HL-60 (cell line): ENCODE data around the gene PDE4B.
"Not testable (repeated sequence)": the region's sequence is repeated elsewhere in the genome, so short reads cannot be mapped to it uniquely, and the experiment has no call there.

Experiments used
- DNase-seq, 2 experiments: peaks; one replicate each; pipeline ENCODE4 v3.0.0-alpha.2; 2010 to 2020; ENCODE audit warnings: low read depth in 1 of 2, low spot score in 1 of 2
- H3K27ac ChIP-seq: fragments of 250-450 bp; sonication (Bioruptor Pico); replicated peaks from 2 replicates; pipeline ENCODE4 v1.5.1; 2020; ENCODE audit warnings: mild to moderate bottlenecking, moderate library complexity
- H3K27me3 ChIP-seq: fragments of 250-450 bp; sonication (Bioruptor Pico); 2 replicates; pipeline ENCODE4 v1.5.1; 2021; ENCODE audit warnings: mild to moderate bottlenecking, moderate library complexity; ENCODE audit not compliant: insufficient read depth, poor library complexity, severe bottlenecking
- H3K4me3 ChIP-seq: replicated peaks from 2 replicates; pipeline ENCODE4 v1.5.1; 2011; ENCODE audit warnings: mild to moderate bottlenecking, control low read depth, low read length; ENCODE audit not compliant: insufficient read depth
- GABPA ChIP-seq: IDR thresholded peaks from 2 replicates; pipeline ENCODE4 v1.6.1; 2012; ENCODE audit warnings: low read depth
- POLR2AphosphoS5 ChIP-seq: IDR thresholded peaks from 2 replicates; pipeline ENCODE4 v1.6.1; 2012; ENCODE audit warnings: low read depth
- SPI1 ChIP-seq: IDR thresholded peaks from 2 replicates; pipeline ENCODE4 v1.6.1; 2012; ENCODE audit warnings: low read depth, mild to moderate bottlenecking, borderline replicate concordance
- TF ChIP-seq, protein P1 (sequence below): IDR thresholded peaks from one replicate; pipeline ENCODE4 v1.5.1; 2011; ENCODE audit warnings: low read length, control low read depth, inconsistent platforms; ENCODE audit not compliant: insufficient read depth
- TF ChIP-seq, protein P2 (sequence below): IDR thresholded peaks from 2 replicates; pipeline ENCODE4 v1.6.1; 2012; ENCODE audit warnings: low read depth; ENCODE audit not compliant: insufficient replicate concordance

Gene PDE4B

DNA sequence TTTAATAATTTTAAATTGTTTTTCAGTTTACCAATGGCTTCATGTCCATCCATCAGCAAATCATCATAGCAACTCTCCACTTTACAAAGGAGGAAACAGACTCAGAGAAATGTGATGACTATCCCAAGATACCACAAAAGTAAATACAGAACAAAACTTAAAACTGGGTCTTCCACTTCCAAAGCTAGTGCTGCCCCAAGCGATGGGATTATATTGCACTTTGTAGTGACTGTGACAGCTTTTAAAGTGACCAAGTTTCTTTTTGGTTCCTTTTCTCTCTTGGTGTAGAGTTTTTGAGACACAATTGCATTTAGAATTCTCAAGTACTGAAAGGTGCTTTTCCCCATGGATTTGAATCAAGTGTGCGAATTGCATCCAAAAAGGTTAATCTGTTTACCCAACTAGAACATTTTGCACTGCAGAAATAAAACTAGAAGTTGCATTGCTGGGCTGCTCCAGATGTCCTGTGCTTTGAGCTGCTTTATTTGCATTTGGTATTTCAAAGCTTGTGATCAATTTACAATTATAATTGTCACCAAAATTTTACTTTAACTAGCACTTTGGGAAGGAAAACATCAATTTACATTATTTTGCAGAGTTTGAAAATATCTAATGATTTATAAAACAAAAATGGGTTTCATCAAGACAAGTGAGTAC lies 320.2 kb downstream of the PDE4B start:
- no peak overlapping the region for H3K27ac ChIP-seq
- TF ChIP-seq, protein P1, sequence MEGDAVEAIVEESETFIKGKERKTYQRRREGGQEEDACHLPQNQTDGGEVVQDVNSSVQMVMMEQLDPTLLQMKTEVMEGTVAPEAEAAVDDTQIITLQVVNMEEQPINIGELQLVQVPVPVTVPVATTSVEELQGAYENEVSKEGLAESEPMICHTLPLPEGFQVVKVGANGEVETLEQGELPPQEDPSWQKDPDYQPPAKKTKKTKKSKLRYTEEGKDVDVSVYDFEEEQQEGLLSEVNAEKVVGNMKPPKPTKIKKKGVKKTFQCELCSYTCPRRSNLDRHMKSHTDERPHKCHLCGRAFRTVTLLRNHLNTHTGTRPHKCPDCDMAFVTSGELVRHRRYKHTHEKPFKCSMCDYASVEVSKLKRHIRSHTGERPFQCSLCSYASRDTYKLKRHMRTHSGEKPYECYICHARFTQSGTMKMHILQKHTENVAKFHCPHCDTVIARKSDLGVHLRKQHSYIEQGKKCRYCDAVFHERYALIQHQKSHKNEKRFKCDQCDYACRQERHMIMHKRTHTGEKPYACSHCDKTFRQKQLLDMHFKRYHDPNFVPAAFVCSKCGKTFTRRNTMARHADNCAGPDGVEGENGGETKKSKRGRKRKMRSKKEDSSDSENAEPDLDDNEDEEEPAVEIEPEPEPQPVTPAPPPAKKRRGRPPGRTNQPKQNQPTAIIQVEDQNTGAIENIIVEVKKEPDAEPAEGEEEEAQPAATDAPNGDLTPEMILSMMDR = no peak
- no peak for TF ChIP-seq POLR2AphosphoS5
- TF ChIP-seq, protein P2, sequence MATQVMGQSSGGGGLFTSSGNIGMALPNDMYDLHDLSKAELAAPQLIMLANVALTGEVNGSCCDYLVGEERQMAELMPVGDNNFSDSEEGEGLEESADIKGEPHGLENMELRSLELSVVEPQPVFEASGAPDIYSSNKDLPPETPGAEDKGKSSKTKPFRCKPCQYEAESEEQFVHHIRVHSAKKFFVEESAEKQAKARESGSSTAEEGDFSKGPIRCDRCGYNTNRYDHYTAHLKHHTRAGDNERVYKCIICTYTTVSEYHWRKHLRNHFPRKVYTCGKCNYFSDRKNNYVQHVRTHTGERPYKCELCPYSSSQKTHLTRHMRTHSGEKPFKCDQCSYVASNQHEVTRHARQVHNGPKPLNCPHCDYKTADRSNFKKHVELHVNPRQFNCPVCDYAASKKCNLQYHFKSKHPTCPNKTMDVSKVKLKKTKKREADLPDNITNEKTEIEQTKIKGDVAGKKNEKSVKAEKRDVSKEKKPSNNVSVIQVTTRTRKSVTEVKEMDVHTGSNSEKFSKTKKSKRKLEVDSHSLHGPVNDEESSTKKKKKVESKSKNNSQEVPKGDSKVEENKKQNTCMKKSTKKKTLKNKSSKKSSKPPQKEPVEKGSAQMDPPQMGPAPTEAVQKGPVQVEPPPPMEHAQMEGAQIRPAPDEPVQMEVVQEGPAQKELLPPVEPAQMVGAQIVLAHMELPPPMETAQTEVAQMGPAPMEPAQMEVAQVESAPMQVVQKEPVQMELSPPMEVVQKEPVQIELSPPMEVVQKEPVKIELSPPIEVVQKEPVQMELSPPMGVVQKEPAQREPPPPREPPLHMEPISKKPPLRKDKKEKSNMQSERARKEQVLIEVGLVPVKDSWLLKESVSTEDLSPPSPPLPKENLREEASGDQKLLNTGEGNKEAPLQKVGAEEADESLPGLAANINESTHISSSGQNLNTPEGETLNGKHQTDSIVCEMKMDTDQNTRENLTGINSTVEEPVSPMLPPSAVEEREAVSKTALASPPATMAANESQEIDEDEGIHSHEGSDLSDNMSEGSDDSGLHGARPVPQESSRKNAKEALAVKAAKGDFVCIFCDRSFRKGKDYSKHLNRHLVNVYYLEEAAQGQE = no peak
- TF ChIP-seq SPI1 = no peak
- no peak for TF ChIP-seq GABPA
- H3K4me3 ChIP-seq = no peak overlapping the region
- H3K27me3 ChIP-seq = no peaks in the 10 kb centered on the region
- DNase-seq = no peak

DNA sequence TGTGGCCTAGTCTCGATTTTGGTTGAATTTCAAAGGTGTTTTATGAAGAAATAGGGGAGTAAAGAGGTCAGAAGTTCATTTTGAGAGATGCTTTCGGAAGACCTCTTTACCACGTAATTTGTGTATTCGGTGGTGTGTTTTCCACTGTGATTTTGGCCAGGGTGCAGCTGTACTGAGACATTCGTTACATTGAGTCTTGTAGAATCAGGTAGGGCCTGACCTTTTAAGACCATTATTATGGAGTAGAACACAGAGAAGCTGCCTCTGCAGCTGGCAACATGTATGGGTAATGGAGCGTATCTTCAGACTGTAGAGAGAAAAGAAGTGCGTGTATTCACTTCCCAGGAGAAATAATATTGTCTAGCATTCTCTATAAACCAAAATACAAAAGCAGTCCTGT lies 326.5 kb downstream of the PDE4B start:
- H3K4me3 ChIP-seq = no peak overlapping the region
- no peaks in the 10 kb centered on the region for H3K27me3 ChIP-seq
- no peak for DNase-seq
- H3K27ac ChIP-seq = no peak overlapping the region
- TF ChIP-seq SPI1 = no peak
- no peak for TF ChIP-seq POLR2AphosphoS5
- TF ChIP-seq, protein P2 = no peak
- TF ChIP-seq GABPA = no peak
- TF ChIP-seq, protein P1 = no peak

DNA sequence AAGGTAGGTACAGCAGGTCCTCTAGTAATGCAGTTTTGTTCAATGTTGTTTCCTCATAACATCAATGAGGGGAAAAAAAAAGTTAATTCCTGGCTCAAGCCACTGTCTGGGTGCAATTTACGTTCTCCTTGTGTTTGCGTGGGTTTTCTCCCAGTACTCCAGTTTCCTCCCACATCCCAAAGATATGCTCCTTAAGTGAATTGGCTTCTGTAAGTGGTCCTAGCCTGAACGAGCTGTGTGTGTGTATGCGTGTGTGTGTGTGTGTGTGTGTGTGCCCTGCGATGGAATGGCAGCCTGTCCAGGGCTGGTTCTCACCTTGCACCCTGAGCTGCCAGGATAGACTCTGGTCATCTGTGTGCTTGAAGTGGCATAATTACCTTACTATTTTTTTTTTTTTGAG lies 332.0 kb downstream of the PDE4B start:
- no peak overlapping the region for H3K4me3 ChIP-seq
- no peak for DNase-seq
- TF ChIP-seq POLR2AphosphoS5 (no peak), GABPA (no peak), SPI1 (no peak)
- TF ChIP-seq, protein P2 = no peak
- TF ChIP-seq, protein P1 = no peak
- no peaks in the 10 kb centered on the region for H3K27me3 ChIP-seq
- H3K27ac ChIP-seq = no peak overlapping the region

DNA sequence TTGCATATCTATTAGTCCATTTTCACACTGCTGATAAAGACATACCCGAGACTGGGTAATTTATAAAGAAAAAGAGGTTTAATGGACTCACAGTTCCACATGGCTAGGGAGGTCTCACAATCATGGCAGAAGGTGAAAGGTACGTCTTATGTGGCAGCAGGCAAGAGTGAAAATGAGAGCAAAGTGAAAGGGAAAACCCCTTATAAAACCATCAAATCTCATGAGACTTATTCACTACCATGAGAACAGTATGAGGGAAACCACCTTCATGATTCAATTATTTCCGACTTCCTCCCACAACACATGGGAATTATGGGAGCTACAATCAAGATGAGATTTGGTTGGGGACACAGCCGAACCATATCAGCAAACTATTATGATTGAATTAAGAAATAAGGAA lies 335.9 kb downstream of the PDE4B start:
- not testable (repeated sequence) for H3K4me3 ChIP-seq, DNase-seq, H3K27me3 ChIP-seq, H3K27ac ChIP-seq
